ENCODE measurements around the gene ASAP2. TPM values are rescaled to one million over a fixed set of nuclear protein-coding genes. Genes with fewer than 3 reads are reported as not detected.

ASAP2 gene
- polyA plus RNA-seq, 1 donor from 2014 or later: 41.0 TPM

DNA sequence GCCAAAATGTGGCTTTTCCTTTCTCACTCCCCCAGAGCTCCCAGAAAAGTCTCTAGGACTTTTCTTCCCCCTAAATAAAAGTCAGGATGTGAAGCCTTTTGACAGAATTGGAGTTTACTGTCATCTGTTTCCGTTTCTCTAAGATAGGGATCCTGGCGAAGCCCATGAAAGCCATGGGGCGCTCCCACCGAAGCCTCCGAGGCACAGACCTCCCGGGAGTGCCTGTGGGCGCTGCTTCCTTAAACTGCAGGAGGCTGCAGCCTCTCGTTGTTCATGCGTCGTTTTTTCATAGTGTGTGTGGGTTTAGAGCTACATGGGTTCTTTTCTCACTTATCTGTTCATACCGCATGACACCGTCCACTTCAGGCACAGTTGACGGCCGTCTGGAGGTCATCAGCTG is 56.8 kb downstream of the ASAP2 start:
- Histone ChIP-seq H4K20me1 (ENCODE audit: insufficient read depth) (no peaks in the 10 kb centered on the region), H3K4me3 (ENCODE audit: low read length) (no peak overlapping the region), H3K9me2 (ENCODE audit: insufficient read depth, low read length) (no peaks in the 10 kb centered on the region), H3K27me3 (ENCODE audit: insufficient read depth, low read depth, low read length) (no peaks in the 10 kb centered on the region), H3K36me3 (ENCODE audit: insufficient read depth, low read length) (no peaks in the 10 kb centered on the region), H2AFZ (ENCODE audit: low read depth, low read length) (no peak overlapping the region), H3K9me3 (ENCODE audit: low read length) (no peaks in the 10 kb centered on the region), H3K4me2 (ENCODE audit: low read length) (no peak overlapping the region), H3F3A (ENCODE audit: insufficient read depth, low read length, poor library complexity, severe bottlenecking) (no peaks in the 10 kb centered on the region), H3K27ac (ENCODE audit: low read length) (no peak overlapping the region), H3K9ac (ENCODE audit: low read length) (no peak overlapping the region), H3K79me2 (replicated peaks; ENCODE audit: insufficient read depth, low read length) (peaks cover 33% of the 10 kb centered on the region)
- no peak for TF ChIP-seq MXI1 (conservative IDR thresholded peaks at IDR 0.05; ENCODE audit: poor library complexity, severe bottlenecking)
- TF ChIP-seq EZH2 (IDR thresholded peaks at IDR 0.05; ENCODE audit: borderline replicate concordance, insufficient read depth, low read length, poor library complexity, severe bottlenecking): no peak
- TF ChIP-seq POLR2AphosphoS5 (IDR thresholded peaks at IDR 0.05): no peak
- TF ChIP-seq TAF1 (IDR thresholded peaks at IDR 0.05; ENCODE audit: low read depth): no peak
- TF ChIP-seq EP300 (conservative IDR thresholded peaks at IDR 0.05; ENCODE audit: poor library complexity, severe bottlenecking): no peak
- TF ChIP-seq SMC3 (conservative IDR thresholded peaks at IDR 0.05; ENCODE audit: poor library complexity): no peak
- TF ChIP-seq, protein P1, sequence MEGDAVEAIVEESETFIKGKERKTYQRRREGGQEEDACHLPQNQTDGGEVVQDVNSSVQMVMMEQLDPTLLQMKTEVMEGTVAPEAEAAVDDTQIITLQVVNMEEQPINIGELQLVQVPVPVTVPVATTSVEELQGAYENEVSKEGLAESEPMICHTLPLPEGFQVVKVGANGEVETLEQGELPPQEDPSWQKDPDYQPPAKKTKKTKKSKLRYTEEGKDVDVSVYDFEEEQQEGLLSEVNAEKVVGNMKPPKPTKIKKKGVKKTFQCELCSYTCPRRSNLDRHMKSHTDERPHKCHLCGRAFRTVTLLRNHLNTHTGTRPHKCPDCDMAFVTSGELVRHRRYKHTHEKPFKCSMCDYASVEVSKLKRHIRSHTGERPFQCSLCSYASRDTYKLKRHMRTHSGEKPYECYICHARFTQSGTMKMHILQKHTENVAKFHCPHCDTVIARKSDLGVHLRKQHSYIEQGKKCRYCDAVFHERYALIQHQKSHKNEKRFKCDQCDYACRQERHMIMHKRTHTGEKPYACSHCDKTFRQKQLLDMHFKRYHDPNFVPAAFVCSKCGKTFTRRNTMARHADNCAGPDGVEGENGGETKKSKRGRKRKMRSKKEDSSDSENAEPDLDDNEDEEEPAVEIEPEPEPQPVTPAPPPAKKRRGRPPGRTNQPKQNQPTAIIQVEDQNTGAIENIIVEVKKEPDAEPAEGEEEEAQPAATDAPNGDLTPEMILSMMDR (IDR thresholded peaks at IDR 0.05; ENCODE audit: poor library complexity, severe bottlenecking): no peak
- TF ChIP-seq RAD21 (conservative IDR thresholded peaks at IDR 0.05): no peak
- TF ChIP-seq, protein P2, sequence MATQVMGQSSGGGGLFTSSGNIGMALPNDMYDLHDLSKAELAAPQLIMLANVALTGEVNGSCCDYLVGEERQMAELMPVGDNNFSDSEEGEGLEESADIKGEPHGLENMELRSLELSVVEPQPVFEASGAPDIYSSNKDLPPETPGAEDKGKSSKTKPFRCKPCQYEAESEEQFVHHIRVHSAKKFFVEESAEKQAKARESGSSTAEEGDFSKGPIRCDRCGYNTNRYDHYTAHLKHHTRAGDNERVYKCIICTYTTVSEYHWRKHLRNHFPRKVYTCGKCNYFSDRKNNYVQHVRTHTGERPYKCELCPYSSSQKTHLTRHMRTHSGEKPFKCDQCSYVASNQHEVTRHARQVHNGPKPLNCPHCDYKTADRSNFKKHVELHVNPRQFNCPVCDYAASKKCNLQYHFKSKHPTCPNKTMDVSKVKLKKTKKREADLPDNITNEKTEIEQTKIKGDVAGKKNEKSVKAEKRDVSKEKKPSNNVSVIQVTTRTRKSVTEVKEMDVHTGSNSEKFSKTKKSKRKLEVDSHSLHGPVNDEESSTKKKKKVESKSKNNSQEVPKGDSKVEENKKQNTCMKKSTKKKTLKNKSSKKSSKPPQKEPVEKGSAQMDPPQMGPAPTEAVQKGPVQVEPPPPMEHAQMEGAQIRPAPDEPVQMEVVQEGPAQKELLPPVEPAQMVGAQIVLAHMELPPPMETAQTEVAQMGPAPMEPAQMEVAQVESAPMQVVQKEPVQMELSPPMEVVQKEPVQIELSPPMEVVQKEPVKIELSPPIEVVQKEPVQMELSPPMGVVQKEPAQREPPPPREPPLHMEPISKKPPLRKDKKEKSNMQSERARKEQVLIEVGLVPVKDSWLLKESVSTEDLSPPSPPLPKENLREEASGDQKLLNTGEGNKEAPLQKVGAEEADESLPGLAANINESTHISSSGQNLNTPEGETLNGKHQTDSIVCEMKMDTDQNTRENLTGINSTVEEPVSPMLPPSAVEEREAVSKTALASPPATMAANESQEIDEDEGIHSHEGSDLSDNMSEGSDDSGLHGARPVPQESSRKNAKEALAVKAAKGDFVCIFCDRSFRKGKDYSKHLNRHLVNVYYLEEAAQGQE (IDR thresholded peaks at IDR 0.05; ENCODE audit: borderline replicate concordance): no peak

DNA sequence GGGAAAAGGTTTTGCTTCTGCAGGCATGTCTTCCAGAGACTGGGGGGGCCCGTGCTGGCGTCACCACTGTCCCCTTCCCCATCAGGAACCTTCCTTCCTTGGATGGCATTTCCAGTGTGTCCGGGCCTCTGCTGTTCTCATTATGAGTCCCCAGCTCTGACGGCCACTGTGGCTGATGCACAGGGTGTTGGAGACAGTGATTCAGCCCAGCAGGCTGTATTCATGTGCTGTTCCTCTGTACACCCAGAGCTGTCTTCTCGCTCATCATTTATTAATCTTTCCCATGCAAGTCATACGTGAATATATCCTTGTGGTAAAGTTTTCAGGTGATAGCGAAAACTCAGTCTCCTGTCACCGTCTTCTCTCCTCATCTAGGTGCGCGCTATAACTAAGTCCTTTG is 57.7 kb downstream of the ASAP2 start:
- Histone ChIP-seq H3K9ac (ENCODE audit: low read length) (no peak overlapping the region), H3K4me2 (ENCODE audit: low read length) (no peak overlapping the region), H3K27ac (ENCODE audit: low read length) (no peak overlapping the region), H2AFZ (ENCODE audit: low read depth, low read length) (no peak overlapping the region), H3K9me2 (ENCODE audit: insufficient read depth, low read length) (no peaks in the 10 kb centered on the region), H3K36me3 (ENCODE audit: insufficient read depth, low read length) (no peaks in the 10 kb centered on the region), H3K9me3 (ENCODE audit: low read length) (no peaks in the 10 kb centered on the region), H3F3A (ENCODE audit: insufficient read depth, low read length, poor library complexity, severe bottlenecking) (no peaks in the 10 kb centered on the region), H4K20me1 (ENCODE audit: insufficient read depth) (no peaks in the 10 kb centered on the region), H3K4me3 (ENCODE audit: low read length) (no peak overlapping the region), H3K27me3 (ENCODE audit: insufficient read depth, low read depth, low read length) (no peaks in the 10 kb centered on the region), H3K79me2 (replicated peaks; ENCODE audit: insufficient read depth, low read length) (peaks cover 31% of the 10 kb centered on the region)
- TF ChIP-seq TAF1 (IDR thresholded peaks at IDR 0.05; ENCODE audit: low read depth) (no peak), POLR2AphosphoS5 (IDR thresholded peaks at IDR 0.05) (no peak), MXI1 (conservative IDR thresholded peaks at IDR 0.05; ENCODE audit: poor library complexity, severe bottlenecking) (no peak), SMC3 (conservative IDR thresholded peaks at IDR 0.05; ENCODE audit: poor library complexity) (no peak), EZH2 (IDR thresholded peaks at IDR 0.05; ENCODE audit: borderline replicate concordance, insufficient read depth, low read length, poor library complexity, severe bottlenecking) (no peak), RAD21 (conservative IDR thresholded peaks at IDR 0.05) (no peak), EP300 (conservative IDR thresholded peaks at IDR 0.05; ENCODE audit: poor library complexity, severe bottlenecking) (no peak)
- TF ChIP-seq, protein P1 (IDR thresholded peaks at IDR 0.05; ENCODE audit: poor library complexity, severe bottlenecking): no peak
- TF ChIP-seq, protein P2 (IDR thresholded peaks at IDR 0.05; ENCODE audit: borderline replicate concordance): no peak
